Motor neuron (in vitro differentiated cells): Measurements from ENCODE around the gene PRG3. TPM values are rescaled to one million over a fixed set of nuclear protein-coding genes. Genes with fewer than 3 reads are reported as not detected.

Experiments
- ATAC-seq, 8 experiments: fragments of 200-7000 bp; cut with Tn5 transposase; replicated peaks in 6 of 8; 2 replicates each; pipeline ENCODE4 v1.8.0; 2021; ENCODE audit warnings: mild to moderate bottlenecking in 8 of 8, moderate library complexity in 8 of 8
- H3K27ac ChIP-seq, 2 donors: fragments of 250-450 bp; sonication (Bioruptor Pico); 2 replicates each; pipeline ENCODE4 v1.9.0; 2021; ENCODE audit warnings: antibody characterized with exemption in 2 of 2, mild to moderate bottlenecking in 2 of 2, moderate library complexity in 1 of 2
- H3K4me1 ChIP-seq, 2 donors: fragments of 250-450 bp; sonication (Bioruptor Pico); replicated peaks in 1 of 2; 2 replicates each; pipeline ENCODE4 v1.6.1; 2021; ENCODE audit warnings: antibody characterized with exemption in 2 of 2, mild to moderate bottlenecking in 2 of 2, moderate library complexity in 1 of 2
- H3K4me3 ChIP-seq, 5 donors: fragments of 250-450 bp; sonication (Bioruptor Pico); 2 replicates each; pipeline ENCODE4 v1.9.0; 2021; ENCODE audit warnings: antibody characterized with exemption in 5 of 5, mild to moderate bottlenecking in 5 of 5, moderate library complexity in 4 of 5
- WGBS, 10 experiments: fragments of 450-650 bp; shearing (Covaris generic); methylation state at CpG; one replicate each; pipeline ENCODE4 v1.0.0; 2022; 5-methylcytosine and 5-hydroxymethylcytosine counted together
- in situ Hi-C, 9 experiments: fragments of 400-800 bp; cut with MboI; loops; one replicate each; pipeline ENCODE4 v1.15.0; 2021; ENCODE audit warnings: low sequenced_read_pairs in 9 of 9, low pct_unique_long_range_greater_than_20kb in 2 of 9; ENCODE audit not compliant: unreplicated experiment in 9 of 9
- total RNA-seq, 8 experiments: library from RNA; unstranded; fragments of 300-600 nt; gene quantifications; 2 replicates each; pipeline versions ENCODE4 v1.2.3 to v1.2.4, GENCODE V29; 2022

PRG3 gene
- total RNA-seq = not detected

GRCh38 chr11:57380975-57381374, at the start of gene PRG3:
Gene PRG3 (minus strand): TSS chr11:57381150. CDS start chr11:57380708, 442 bp downstream.
- ATAC-seq = no peak
- in situ Hi-C loops = no loop called here
- 0 to 43% (median 20%) methylated on average over 1 to 2 of the region's 2 CpGs; no CpG with 5 or more reads in 4 of the 10 experiments for WGBS, 10 experiments
- H3K4me1 ChIP-seq = no peaks in the 10 kb centered on the region
- H3K27ac ChIP-seq = no peak within 1 kb of the TSS
- H3K4me3 ChIP-seq = no peak within 1 kb of the TSS

- peak in 1 of 8 experiments; percentile 9 for ATAC-seq
- H3K27ac ChIP-seq = no peak overlapping the region
Observed at GRCh38 chr11:57429946-57430345, 49.0 kb upstream of the PRG3 start.

GRCh38 chr11:57428643-57429042, 47.7 kb upstream of the PRG3 start:
- no peak for ATAC-seq
- Histone ChIP-seq H3K4me3 (no peak overlapping the region), H3K4me1 (peaks cover 3 to 15% of the 10 kb centered on the region in 2 donors), H3K27ac (no peak overlapping the region)
- WGBS, 10 experiments = 44 to 100% (median 80%) methylated on average over 1 to 4 of the region's 5 CpGs; no CpG with 5 or more reads in 1 of the 10 experiments
- in situ Hi-C loops = no loop called here

More at GRCh38 chr11:57429946-57430345, 49.0 kb upstream of the PRG3 start:
- H3K4me3 ChIP-seq = no peak overlapping the region
- WGBS, 10 experiments = 40 to 76% (median 60%) methylated on average over 1 to 4 of the region's 4 CpGs
- in situ Hi-C loops = no loop called here
- peaks cover 3 to 15% of the 10 kb centered on the region in 2 donors for H3K4me1 ChIP-seq

GRCh38 chr11:57427727-57428082, 46.8 kb upstream of the PRG3 start:
- Histone ChIP-seq H3K27ac (no peak overlapping the region), H3K4me3 (no peak overlapping the region), H3K4me1 (peaks cover 3 to 15% of the 10 kb centered on the region in 2 donors)
- WGBS, 10 experiments = 29 to 100% (median 80%) methylated on average over 1 to 7 of the region's 8 CpGs; no CpG with 5 or more reads in 1 of the 10 experiments
- in situ Hi-C loops = no loop called here
- no peak for ATAC-seq

GRCh38 chr11:57426929-57427726, 46.2 kb upstream of the PRG3 start, which contains the start of gene SLC43A3:
Gene SLC43A3 (minus strand): TSS chr11:57427121. CDS start chr11:57426172, 949 bp downstream.
- 40 to 100% (median 67%) methylated on average over 1 to 4 of the region's 39 CpGs; no CpG with 5 or more reads in 7 of the 10 experiments for WGBS, 10 experiments
- Histone ChIP-seq H3K4me3 (peak within 1 kb of the TSS in 3 of 5 donors; percentile 18 to 21 (median 20)), H3K27ac (no peak within 1 kb of the TSS), H3K4me1 (peaks cover 3 to 14% of the 10 kb centered on the region in 2 donors)
- peak; percentile 5 to 72 (median 52) for ATAC-seq
- in situ Hi-C loops = no loop called here

GRCh38 chr11:57426439-57426928, 45.5 kb upstream of the PRG3 start:
- Histone ChIP-seq H3K4me3 (peak overlapping the region in 3 of 5 donors; percentile 18 to 21 (median 20)), H3K4me1 (peaks cover 3 to 13% of the 10 kb centered on the region in 2 donors), H3K27ac (no peak overlapping the region)
- 10 to 100% (median 52%) methylated on average over 1 to 10 of the region's 16 CpGs; no CpG with 5 or more reads in 3 of the 10 experiments for WGBS, 10 experiments
- ATAC-seq = no peak
- in situ Hi-C loops = no loop called here

GRCh38 chr11:57425565-57426438, 44.9 kb upstream of the PRG3 start:
- in situ Hi-C loops = no loop called here
- 7 to 100% (median 74%) methylated on average over 1 to 10 of the region's 15 CpGs; no CpG with 5 or more reads in 2 of the 10 experiments for WGBS, 10 experiments

GRCh38 chr11:57424792-57425564, 44.0 kb upstream of the PRG3 start:
- 0 to 100% (median 80%) methylated on average over 1 to 5 of the region's 15 CpGs; no CpG with 5 or more reads in 4 of the 10 experiments for WGBS, 10 experiments
- peak; percentile 61 to 98 (median 94) for ATAC-seq
- Histone ChIP-seq H3K27ac (peak overlapping the region in 1 of 2 donors; percentile 16), H3K4me3 (no peak overlapping the region), H3K4me1 (peaks cover 3 to 13% of the 10 kb centered on the region in 2 donors)
- in situ Hi-C loops = no loop called here

More at GRCh38 chr11:57425565-57426438, 44.9 kb upstream of the PRG3 start:
- peak in 1 of 8 experiments; percentile 3 for ATAC-seq
- H3K4me1 ChIP-seq = peaks cover 3 to 13% of the 10 kb centered on the region in 2 donors
- H3K4me3 ChIP-seq = no peak overlapping the region
- H3K27ac ChIP-seq = no peak overlapping the region

GRCh38 chr11:57424137-57424791, 43.3 kb upstream of the PRG3 start:
- WGBS, 10 experiments = 0 to 100% (median 91%) methylated on average over 1 to 7 of the region's 9 CpGs; no CpG with 5 or more reads in 2 of the 10 experiments
- Histone ChIP-seq H3K27ac (peak overlapping the region in 1 of 2 donors; percentile 16), H3K4me1 (peaks cover 3 to 13% of the 10 kb centered on the region in 2 donors), H3K4me3 (no peak overlapping the region)
- ATAC-seq = no peak
- in situ Hi-C loops = no loop called here

- ATAC-seq = no peak
- in situ Hi-C loops = no loop called here
- WGBS, 10 experiments = 20 to 100% (median 60%) methylated on average over 1 to 3 of the region's 4 CpGs; no CpG with 5 or more reads in 3 of the 10 experiments
Observed at GRCh38 chr11:57422669-57423068, 41.7 kb upstream of the PRG3 start.

GRCh38 chr11:57421805-57422204, 40.9 kb upstream of the PRG3 start:
- in situ Hi-C loops = no loop called here
- Histone ChIP-seq H3K4me3 (no peak overlapping the region), H3K27ac (no peak overlapping the region), H3K4me1 (peaks cover 3 to 7% of the 10 kb centered on the region in 2 donors)
- ATAC-seq = no peak

More at GRCh38 chr11:57422669-57423068, 41.7 kb upstream of the PRG3 start:
- H3K4me1 ChIP-seq = peaks cover 3 to 13% of the 10 kb centered on the region in 2 donors
- no peak overlapping the region for H3K4me3 ChIP-seq
- no peak overlapping the region for H3K27ac ChIP-seq

GRCh38 chr11:57421066-57421465, 40.1 kb upstream of the PRG3 start:
- Histone ChIP-seq H3K4me3 (no peak overlapping the region), H3K4me1 (no peaks in the 10 kb centered on the region), H3K27ac (no peak overlapping the region)
- in situ Hi-C loops = no loop called here
- no peak for ATAC-seq
- WGBS, 10 experiments = 70 to 100% (median 98%) methylated on average over 1 to 4 of the region's 4 CpGs; no CpG with 5 or more reads in 6 of the 10 experiments
